HG03103 (cell line): Measurements from ENCODE around the gene TJP2.
"Not testable (repeated sequence)": the region's sequence is repeated elsewhere in the genome, so short reads cannot be mapped to it uniquely, and the experiment has no call there.

Experiments
- ATAC-seq: cut with Tn5 transposase; IDR thresholded peaks from one replicate; pipeline ENCODE4 v1.9.1; 2021; ENCODE audit warnings: low read depth; ENCODE audit not compliant: unreplicated experiment

Gene TJP2

DNA sequence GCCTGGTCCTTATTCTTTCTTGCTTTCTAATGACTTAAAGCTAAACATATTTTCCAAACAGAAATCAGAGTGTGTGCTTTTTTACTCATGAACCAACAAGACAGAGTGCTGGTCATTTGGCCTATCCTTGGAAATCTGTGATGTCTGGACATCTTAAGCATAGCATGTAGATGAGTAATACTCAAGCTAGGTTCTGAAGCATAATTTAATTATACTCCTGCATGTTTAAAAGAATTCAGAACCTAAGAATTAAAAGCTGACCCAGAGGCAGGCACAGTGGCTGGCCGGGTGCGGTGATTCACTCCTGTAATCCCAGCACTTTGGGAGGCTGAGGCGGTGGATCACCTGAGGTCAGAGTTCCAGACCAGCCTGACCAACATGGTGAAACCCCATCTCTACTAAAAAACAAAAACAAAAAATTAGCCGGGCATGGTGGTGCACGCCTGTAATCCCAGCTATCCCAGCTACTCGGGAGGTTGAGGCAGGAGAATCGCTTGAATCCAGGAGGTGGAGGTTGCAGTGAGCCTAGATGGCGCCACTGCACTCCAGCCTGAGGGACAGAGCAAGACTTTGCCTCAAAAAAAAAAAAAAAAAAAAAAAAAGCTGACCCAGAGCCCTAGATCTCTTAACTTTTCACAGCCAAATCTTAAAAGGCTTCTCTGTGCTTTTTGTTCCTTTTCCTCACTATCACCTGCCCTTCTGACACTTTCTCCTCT, 16.2 kb upstream of the TJP2 start:
- ATAC-seq, result no peak

GRCh38 chr9:69158471-69158870, 15.6 kb upstream of the TJP2 start:
- no peak for ATAC-seq

GRCh38 chr9:69164573-69164972, 9.5 kb upstream of the TJP2 start:
- not testable (repeated sequence) for ATAC-seq

GRCh38 chr9:69165581-69165980, 8.5 kb upstream of the TJP2 start:
- no peak for ATAC-seq

- ATAC-seq, result peak; percentile 46
Observed at GRCh38 chr9:69168709-69169217, 5.3 kb upstream of the TJP2 start.

- no peak for ATAC-seq
Observed at GRCh38 chr9:69170231-69170630, 3.8 kb upstream of the TJP2 start.

GRCh38 chr9:69171049-69171448, 3.0 kb upstream of the TJP2 start:
- ATAC-seq, result no peak

- no peak for ATAC-seq
Observed at GRCh38 chr9:69171517-69171916, 2.6 kb upstream of the TJP2 start.

DNA sequence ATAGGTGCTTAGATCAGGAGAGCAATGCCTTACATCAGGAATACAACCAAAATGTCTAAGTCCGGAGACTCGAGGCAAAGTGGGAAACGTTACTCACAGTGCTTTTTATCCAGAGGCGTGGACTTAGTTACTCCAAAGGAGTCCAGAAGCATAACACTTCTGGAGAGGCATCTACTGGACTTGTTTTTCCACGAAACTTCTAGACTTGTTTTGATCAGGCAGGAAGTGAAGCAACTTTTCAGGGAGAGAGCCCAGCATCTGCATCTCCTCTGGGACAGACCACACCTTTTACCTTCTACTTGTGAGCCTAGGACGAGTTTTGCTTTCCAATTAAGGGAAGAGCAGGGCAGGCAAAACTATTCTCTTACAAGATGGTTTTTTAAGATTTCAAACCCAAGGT, 1.2 kb upstream of the TJP2 start:
- ATAC-seq, result no peak

DNA sequence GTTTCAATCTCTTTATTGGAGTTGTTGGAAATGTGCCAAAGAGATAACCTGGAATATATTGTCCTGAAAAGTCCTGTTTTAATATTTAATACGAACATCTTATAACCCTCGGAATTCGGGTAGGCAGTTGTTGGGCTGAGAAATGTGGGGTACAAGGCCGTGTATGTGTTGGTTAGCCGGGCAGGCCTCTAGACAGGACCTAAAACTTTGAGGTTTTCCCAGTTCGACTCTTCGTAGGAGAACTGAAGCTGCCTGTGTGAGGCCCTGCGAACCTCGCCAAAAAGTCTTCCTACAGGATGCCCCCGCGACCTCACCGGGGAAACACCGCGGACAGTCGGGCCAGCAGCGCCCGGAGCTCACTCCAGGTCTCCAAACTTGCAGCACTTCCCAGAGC, 583 bp upstream of the TJP2 start:
- peak; percentile 8 for ATAC-seq

DNA sequence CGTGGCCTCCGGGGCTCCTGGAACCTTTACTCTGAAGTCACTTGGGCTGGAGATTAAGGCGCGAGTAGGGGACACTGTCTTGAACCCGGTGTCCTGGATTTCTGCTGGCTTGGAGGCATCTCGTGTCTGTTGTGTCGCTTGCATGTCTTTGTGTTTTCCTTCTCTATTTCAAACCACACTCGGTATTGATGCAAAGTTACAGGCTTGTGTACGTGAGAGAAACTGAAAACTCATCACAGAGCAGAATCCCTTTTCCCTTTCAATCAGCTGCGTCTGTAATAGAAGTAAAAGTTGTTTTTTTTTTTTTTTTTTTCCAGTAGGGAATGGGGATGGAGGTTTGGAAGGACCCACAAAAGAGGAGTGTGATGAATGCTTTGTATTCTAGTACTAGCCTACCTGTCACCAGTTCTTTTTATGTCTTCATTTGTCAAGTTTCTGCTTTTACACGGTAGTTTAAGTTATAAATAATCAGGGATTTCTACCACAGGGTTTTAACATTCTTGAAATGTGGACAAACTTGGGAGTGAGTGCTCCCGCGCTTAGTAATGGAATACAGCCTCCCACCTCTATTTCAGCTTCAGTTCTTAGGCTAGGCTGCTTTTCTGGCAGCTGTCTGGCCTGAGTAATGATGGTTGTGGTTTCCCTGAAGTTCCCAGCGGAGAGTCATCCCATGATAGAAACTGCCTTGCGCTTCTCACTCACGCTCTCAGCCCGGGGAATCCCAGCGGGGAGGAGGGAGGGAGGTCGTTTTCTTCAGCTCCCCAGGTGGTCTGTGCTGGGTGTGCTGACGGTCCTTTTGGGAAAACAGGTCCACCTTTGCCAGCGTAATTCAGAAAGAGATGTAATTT, 763 bp downstream of the TJP2 start:
- ATAC-seq, result peak; percentile 32

GRCh38 chr9:69175486-69175885, 1.4 kb downstream of the TJP2 start:
- peak; percentile 16 for ATAC-seq

DNA sequence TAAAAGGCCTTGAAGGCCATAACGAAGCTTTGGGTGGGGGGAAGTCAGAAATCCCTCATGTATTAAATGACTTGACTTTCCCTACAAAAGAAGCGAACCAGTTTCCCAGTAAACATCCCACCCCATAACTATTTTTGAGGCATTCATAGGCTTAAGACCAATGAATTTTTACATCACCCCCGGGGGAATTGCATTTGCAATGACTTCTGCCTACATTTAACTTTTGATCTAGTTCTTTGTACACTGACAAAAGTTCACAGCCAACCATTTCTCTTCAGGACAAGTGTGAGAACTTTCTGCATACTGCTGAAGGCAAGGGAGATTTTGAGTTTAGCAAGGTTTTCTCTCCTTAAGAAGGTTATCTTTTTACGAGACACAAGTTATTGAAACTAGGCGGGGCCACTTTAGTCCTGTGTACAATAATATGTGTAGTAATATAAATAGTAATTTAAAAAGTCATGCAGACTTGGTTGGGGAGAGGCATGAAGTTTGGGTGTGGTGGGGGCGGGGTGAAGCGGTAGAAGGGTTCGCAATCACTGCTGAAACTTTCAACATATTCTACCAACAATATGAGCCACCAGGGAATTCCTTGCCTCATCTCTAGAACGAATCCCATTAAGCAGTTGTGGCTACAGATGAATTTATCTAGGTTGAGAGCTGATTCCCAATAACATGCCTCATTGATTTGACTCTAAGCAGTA, 2.5 kb downstream of the TJP2 start:
- no peak for ATAC-seq

DNA sequence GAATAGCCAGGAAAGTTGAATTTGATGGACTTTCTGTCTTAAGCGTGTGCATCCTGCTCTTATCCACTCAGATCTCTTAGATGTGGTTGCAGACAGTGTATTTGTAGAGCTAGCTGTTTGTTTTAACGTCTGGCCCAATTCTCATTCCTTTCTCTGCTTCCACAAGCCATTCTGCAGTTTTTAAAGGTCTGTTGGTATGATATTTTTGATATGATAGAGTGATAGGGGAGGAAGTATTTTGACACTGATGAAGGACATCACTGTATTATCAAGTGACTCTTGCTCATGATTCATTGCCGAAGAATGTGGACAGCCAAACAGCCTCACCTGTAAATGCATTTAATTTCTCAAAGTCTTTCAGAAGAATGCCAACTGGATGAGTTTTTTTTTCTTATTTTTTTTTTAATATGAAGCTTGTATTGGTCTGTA, 4.5 kb downstream of the TJP2 start:
- no peak for ATAC-seq

- ATAC-seq, result no peak
Observed at GRCh38 chr9:69179037-69179436, 5.0 kb downstream of the TJP2 start.

- ATAC-seq, result no peak
Observed at GRCh38 chr9:69180200-69180599, 6.1 kb downstream of the TJP2 start.

GRCh38 chr9:69180670-69181069, 6.6 kb downstream of the TJP2 start:
- no peak for ATAC-seq

DNA sequence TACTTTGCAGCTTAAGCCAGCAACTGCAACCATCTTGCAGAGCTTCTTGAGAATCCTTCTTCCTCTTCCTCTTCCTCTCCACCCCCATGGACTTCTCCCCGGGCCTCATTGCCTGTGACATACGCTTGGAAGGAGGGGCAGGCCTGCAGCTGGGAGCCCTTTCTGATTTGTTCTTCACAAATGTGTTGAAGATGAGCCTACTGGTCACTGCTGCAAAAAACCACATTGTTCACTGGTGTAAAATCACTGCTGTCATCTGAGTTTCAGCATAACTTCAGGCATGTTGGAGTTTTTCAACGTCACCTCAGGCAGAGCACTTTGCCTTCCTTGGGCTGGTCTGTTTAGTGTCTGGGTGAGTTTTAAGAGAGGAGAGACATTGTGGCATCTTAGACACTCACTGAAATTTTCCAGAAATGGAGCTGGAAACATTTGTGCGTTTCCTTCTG, 7.9 kb downstream of the TJP2 start:
- ATAC-seq, result no peak

- ATAC-seq, result no peak
Observed at GRCh38 chr9:69184266-69184665, 10.2 kb downstream of the TJP2 start.

GRCh38 chr9:69186841-69187611, 12.9 kb downstream of the TJP2 start:
- no peak for ATAC-seq
